ENCODE data around the gene PLXNA4. TPM values are rescaled to one million over a fixed set of nuclear protein-coding genes. Genes with fewer than 3 reads are reported as not detected.
"Not testable (repeated sequence)": the region's sequence is repeated elsewhere in the genome, so short reads cannot be mapped to it uniquely, and the experiment has no call there.

Gene PLXNA4
- total RNA-seq, 1 donor from 2014 or later = 3.3 TPM

- H3K4me3 ChIP-seq (ENCODE audit: insufficient read depth, low read depth, low read length) = no peak overlapping the region
- no peak for DNase-seq (ENCODE audit: low read depth)
- Mint-ChIP-seq H3K4me1 (ENCODE audit: low read depth, unreplicated experiment) (no peaks in the 10 kb centered on the region), H3K27ac (ENCODE audit: unreplicated experiment) (no peak overlapping the region), H3K9me3 (ENCODE audit: unreplicated experiment) (no peaks in the 10 kb centered on the region), H3K36me3 (ENCODE audit: low read depth, unreplicated experiment) (no peaks in the 10 kb centered on the region), H3K4me3 (ENCODE audit: unreplicated experiment) (no peak overlapping the region), H3K27me3 (ENCODE audit: low read depth, unreplicated experiment) (peaks cover 12% of the 10 kb centered on the region)
- no peaks in the 10 kb centered on the region for H3K9me3 ChIP-seq (ENCODE audit: insufficient read depth, low read depth, low read length)
- H2AFZ ChIP-seq (ENCODE audit: low read depth, low read length) = no peak overlapping the region
- no peaks in the 10 kb centered on the region for H4K20me1 ChIP-seq (ENCODE audit: insufficient read depth, low read length)
- no peak overlapping the region for H3K9ac ChIP-seq (ENCODE audit: low read length)
- H3K4me1 ChIP-seq (ENCODE audit: insufficient read depth, low read length) = no peaks in the 10 kb centered on the region
- no peak for FAIRE-seq
- H3K4me2 ChIP-seq (ENCODE audit: low read length) = no peak overlapping the region
- TF ChIP-seq EZH2 (IDR thresholded peaks at IDR 0.05; ENCODE audit: insufficient read depth, low read length) (no peak), CTCF (IDR thresholded peaks at IDR 0.05; ENCODE audit: insufficient read depth, low read depth, low read length) (no peak)
- H3K27me3 ChIP-seq (ENCODE audit: insufficient read depth, low read length) = peaks cover 3% of the 10 kb centered on the region
- H3K79me2 ChIP-seq (ENCODE audit: insufficient read depth, low read length) = no peaks in the 10 kb centered on the region
- no peaks in the 10 kb centered on the region for H3K36me3 ChIP-seq (ENCODE audit: insufficient read depth, low read length)
- no peak overlapping the region for H3K27ac ChIP-seq (ENCODE audit: low read depth, low read length)
Observed at GRCh38 chr7:132596588-132596987, 20.3 kb upstream of the PLXNA4 start.

- H3K4me3 ChIP-seq (ENCODE audit: insufficient read depth, low read depth, low read length); H3K27me3 ChIP-seq (ENCODE audit: insufficient read depth, low read length); H3K27ac Mint-ChIP-seq (ENCODE audit: unreplicated experiment); H3K4me3 Mint-ChIP-seq (ENCODE audit: unreplicated experiment); H4K20me1 ChIP-seq (ENCODE audit: insufficient read depth, low read length); H2AFZ ChIP-seq (ENCODE audit: low read depth, low read length); H3K36me3 ChIP-seq (ENCODE audit: insufficient read depth, low read length); H3K9me3 ChIP-seq (ENCODE audit: insufficient read depth, low read depth, low read length); H3K36me3 Mint-ChIP-seq (ENCODE audit: low read depth, unreplicated experiment); H3K4me2 ChIP-seq (ENCODE audit: low read length); H3K79me2 ChIP-seq (ENCODE audit: insufficient read depth, low read length); H3K4me1 ChIP-seq (ENCODE audit: insufficient read depth, low read length); DNase-seq (ENCODE audit: low read depth); FAIRE-seq; H3K9ac ChIP-seq (ENCODE audit: low read length); H3K4me1 Mint-ChIP-seq (ENCODE audit: low read depth, unreplicated experiment); H3K9me3 Mint-ChIP-seq (ENCODE audit: unreplicated experiment); H3K27me3 Mint-ChIP-seq (ENCODE audit: low read depth, unreplicated experiment); H3K27ac ChIP-seq (ENCODE audit: low read depth, low read length): not testable (repeated sequence)
Observed at GRCh38 chr7:132594741-132595140, 18.5 kb upstream of the PLXNA4 start.

- H3K9ac ChIP-seq (ENCODE audit: low read length) = no peak overlapping the region
- no peak for TF ChIP-seq EZH2 (IDR thresholded peaks at IDR 0.05; ENCODE audit: insufficient read depth, low read length)
- TF ChIP-seq CTCF (IDR thresholded peaks at IDR 0.05; ENCODE audit: insufficient read depth, low read depth, low read length) = no peak
- H3K4me3 ChIP-seq (ENCODE audit: insufficient read depth, low read depth, low read length) = no peak overlapping the region
- H3K4me1 ChIP-seq (ENCODE audit: insufficient read depth, low read length) = peaks cover 5% of the 10 kb centered on the region
- H3K4me2 ChIP-seq (ENCODE audit: low read length) = no peak overlapping the region
- H3K27me3 ChIP-seq (ENCODE audit: insufficient read depth, low read length) = peaks cover 2% of the 10 kb centered on the region
- H3K27ac Mint-ChIP-seq (ENCODE audit: unreplicated experiment) = no peak overlapping the region
- no peaks in the 10 kb centered on the region for H3K79me2 ChIP-seq (ENCODE audit: insufficient read depth, low read length)
- no peaks in the 10 kb centered on the region for H3K9me3 Mint-ChIP-seq (ENCODE audit: unreplicated experiment)
- no peak overlapping the region for H2AFZ ChIP-seq (ENCODE audit: low read depth, low read length)
- H3K4me1 Mint-ChIP-seq (ENCODE audit: low read depth, unreplicated experiment) = no peaks in the 10 kb centered on the region
- FAIRE-seq (no peak), DNase-seq (ENCODE audit: low read depth) (no peak)
- H3K36me3 Mint-ChIP-seq (ENCODE audit: low read depth, unreplicated experiment) = no peaks in the 10 kb centered on the region
- peaks cover 10% of the 10 kb centered on the region for H3K27me3 Mint-ChIP-seq (ENCODE audit: low read depth, unreplicated experiment)
- no peak overlapping the region for H3K4me3 Mint-ChIP-seq (ENCODE audit: unreplicated experiment)
- no peak overlapping the region for H3K27ac ChIP-seq (ENCODE audit: low read depth, low read length)
- no peaks in the 10 kb centered on the region for H3K36me3 ChIP-seq (ENCODE audit: insufficient read depth, low read length)
- no peaks in the 10 kb centered on the region for H3K9me3 ChIP-seq (ENCODE audit: insufficient read depth, low read depth, low read length)
- H4K20me1 ChIP-seq (ENCODE audit: insufficient read depth, low read length) = no peaks in the 10 kb centered on the region
Observed at GRCh38 chr7:132592936-132593335, 16.7 kb upstream of the PLXNA4 start.

All from astrocyte (in vitro differentiated cells and primary cell).